GM19463 (cell line): ENCODE measurements around the gene TLE1.
"Not testable (repeated sequence)": the region's sequence is repeated elsewhere in the genome, so short reads cannot be mapped to it uniquely, and the experiment has no call there.

Experiments
- ATAC-seq: cut with Tn5 transposase; IDR thresholded peaks from one replicate; pipeline ENCODE4 v1.9.1; 2021; ENCODE audit warnings: mild to moderate bottlenecking, moderate library complexity; ENCODE audit not compliant: unreplicated experiment

The TLE1 gene

DNA sequence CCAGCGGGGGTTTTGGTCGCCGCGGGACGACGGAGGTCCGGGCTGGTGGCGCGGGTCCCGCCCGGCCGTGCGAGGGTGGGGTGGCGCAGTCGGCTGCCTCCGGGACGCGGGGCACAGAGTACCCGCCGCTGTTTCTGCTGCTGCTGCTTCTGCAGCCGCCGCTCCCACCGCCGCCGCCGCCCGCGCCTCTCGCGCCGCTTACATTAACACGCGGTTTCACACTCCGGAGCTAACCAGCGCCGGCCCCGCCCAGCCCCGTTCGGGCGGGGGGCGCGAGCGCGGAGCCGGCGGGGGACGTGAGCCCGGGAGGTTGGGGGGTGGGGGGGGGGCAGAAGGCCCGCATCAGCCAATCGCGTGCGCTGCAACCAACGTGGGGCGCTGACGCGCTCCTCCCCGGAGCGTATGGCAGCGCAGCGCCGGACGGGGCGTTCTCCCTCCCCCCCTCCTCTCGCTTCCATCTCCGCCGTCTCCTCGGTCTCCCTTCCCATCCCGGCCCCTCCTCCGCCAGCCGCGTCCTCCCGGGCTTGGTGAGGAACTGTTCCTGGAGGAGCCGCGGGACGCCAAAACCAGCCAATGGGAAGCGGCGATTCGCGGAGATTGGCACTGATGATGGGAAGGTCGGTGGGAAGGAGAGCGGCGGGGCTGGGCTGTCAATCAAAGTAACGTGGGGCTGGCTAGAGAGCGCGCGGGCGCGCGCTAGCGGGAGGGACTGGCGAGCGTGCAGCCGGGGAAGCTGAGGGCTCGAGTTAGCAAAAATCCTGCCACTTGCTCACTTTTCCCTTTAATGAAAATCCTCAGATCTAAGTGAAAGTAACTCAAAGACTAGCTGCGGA, at the start of gene TLE1:
TLE1 (minus strand) TSS at position 205 of the 833 bp plus-strand sequence. CDS start 1,307 bp downstream, outside the sequence.
- peak; percentile 76 for ATAC-seq

DNA sequence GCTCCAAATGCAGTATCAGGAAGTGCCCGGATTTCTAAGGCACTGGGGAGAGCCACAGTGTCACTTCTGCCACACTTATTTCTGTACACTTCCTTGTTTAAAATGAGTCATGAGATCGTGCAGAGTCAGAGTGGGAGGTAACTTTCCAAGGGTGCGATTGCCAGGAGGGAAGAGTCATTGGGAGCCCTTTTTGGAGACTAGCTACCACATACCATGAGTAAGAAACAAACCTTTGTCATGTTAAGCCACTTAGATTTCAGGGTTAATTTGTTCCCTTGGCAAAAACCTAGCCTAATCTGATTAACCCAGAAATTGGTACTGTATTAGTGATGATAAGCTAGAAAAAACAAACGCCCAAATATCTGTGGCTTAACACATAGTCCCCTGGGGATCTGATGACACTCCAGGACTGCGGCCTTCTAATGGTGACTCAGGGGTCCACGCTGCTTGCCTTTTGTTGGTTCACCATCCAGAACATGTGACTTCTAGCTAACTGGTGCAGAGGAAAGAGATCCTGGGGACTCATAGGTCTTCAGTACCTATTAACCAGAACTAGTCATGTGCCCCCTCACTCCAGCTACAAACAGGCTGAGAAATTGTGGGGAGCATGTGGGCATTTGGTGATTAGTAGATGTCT, 48.6 kb upstream of the TLE1 start:
- ATAC-seq = no peak

DNA sequence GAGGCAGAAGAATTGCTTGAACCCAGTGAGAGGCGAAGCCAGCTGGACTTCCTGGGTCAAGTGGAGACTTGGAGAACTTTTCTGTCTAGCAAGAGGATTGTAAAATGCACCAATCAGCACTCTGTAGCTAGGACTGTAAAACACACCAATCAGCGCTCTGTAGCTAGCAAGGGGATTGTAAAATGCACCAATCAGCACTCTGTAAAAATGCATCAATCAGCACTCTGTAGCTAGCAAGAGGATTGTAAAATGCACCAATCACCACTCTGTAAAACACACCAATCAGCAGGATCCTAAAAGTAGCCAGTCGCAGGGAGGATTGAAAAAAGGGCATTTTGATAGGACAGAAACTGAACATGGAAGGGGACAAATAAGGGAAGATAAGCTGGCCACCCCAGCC, 41.2 kb upstream of the TLE1 start:
- ATAC-seq = not testable (repeated sequence)

DNA sequence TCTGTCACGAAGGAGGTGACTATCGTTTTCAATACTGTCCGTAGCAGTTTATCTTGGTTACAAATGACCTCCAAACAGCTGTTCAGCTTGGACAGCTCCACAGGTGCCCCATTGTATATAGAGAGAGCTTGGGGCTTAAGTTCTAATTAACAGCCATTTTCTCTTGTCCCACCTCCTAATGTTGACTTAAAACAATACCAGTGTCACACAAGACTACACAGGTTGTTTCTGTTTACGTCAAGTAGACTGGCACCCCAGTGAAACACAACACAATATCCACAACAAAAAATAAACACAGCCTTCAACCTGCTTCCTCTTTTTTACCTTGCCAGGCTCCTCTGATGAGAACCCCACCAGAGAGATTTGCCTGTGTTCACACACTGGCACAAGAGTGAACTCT, 39.8 kb upstream of the TLE1 start:
- peak; percentile 55 for ATAC-seq

DNA sequence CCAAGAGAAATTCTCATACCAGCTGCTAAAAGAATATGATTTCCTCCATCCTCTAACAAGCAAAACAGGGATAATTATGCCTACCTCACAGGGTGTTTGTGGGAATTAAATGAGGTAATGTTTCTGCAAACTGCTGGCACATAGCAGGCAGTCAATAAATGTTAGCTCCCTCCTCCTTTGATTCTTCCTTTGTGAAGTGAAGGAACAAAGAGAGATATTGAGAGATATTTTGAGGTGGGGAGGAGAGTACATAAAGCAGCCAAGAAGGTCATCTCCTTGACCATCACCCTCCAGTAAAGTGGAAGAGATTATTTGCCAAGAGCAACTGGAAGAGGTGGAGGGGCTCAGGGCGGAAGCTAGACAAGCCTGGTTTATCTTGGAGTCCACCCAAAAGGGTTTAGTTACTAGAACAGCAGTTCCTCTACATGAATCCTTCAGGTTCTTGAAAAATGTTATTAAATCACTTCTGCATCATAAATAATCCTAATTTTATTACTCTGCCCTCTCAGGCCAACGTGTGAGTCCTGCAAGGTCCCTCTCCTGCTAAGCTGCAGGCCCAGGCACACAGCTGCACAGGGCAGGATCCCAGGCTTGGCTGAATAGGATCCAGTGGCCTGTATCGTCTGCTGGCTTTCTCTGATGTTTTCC, 35.0 kb upstream of the TLE1 start:
- ATAC-seq = no peak

DNA sequence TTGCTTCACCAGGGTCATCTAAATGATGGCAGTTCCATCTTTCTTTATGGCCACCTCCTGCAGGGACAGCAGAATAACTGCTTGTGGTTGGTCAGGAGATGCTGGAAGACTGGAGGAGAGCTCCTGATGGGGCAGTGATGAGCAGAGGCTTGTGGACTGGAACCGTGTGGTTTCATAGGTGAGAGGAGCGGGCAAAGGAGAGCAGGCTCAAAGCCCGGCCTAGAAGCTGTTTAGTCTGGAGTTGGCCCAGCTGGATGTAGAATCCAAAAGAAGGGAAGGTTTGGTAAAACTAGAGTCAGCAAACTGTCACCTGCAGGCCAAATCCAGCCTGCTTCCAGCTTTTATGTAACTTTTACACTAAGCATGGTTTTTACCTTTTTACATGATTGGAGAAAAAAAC, 32.9 kb upstream of the TLE1 start:
- no peak for ATAC-seq

DNA sequence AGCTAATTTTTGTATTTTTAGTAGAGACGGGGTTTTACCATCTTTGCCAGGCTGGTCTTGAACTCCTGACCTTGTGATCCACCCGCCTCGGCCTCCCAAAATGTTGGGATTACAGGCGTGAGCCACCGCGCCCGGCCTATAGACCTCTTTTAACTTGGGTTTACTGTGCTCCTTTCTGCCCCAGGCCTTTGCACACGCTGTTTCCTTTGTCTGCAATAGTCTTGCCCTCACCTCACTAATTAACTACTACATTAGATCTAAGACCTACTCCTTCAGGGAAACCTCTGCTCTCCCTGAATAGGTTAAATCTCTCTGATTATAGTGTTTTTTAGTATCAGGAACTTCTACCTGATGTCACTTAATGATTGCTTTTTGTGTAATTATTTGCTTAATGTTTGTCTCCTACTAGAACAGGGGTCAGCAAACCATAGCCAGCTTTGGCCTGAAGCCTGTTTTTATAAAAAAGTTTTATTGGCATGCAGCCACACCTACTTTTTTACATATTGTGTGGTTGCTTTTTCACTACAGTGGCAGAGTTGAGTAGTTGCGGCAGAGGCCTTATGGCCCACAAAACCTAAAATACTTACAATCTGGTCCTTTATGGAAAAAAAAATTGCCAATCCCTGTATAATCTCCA, 31.2 kb upstream of the TLE1 start:
- no peak for ATAC-seq

DNA sequence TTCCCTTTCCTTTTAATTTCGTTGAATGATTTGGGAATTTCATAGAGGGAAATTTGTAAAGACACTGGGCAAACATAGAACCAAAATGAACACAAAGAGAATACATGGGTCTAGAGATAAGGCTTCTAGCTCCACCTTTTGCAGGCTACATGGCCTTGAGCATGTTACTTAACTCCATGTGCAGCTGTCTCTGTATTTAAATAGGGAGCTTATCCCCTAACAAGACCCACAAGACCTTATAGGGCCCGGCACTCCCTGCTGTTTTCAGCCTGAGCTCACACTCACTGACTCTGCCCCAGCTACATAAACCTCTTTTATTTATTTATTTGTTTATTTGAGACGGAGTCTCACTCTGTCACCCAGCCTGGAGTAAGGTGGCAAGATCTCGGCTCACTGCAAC, 30.6 kb upstream of the TLE1 start:
- no peak for ATAC-seq

DNA sequence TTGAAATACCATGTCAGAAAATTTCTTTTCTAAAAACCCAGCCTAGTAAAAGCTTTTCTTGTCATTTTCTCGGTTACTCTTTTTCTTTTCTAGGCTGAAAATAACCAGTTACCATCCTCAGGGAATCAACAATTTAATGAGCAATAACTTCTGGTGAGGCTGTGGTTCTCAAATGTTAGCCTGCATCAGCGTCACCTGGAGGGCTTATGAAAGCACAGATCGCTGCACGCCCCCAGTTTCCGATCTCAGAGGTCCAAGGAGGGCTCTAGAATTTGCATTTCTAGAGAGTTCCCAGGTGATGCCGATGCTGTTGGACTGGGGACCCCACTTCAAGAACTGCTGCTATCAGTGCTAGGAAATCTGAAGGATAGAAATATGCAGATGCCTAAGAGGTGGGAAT, 28.9 kb upstream of the TLE1 start:
- no peak for ATAC-seq

DNA sequence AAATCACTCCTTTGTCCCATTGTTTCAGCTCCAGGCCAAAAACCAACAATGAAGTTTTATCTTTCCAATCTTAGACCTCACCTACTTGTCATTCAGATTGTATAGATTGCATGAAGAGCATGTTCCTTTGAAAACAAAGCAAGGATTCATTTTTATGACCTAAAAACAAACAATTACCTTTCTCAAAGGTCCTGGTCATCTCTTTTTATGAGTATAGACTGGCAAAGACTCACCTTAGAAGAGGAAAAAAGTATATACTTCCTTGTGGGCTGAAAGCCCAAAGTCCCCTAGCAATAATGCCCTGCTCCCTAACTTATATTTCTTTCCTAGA, 28.4 kb upstream of the TLE1 start:
- no peak for ATAC-seq

DNA sequence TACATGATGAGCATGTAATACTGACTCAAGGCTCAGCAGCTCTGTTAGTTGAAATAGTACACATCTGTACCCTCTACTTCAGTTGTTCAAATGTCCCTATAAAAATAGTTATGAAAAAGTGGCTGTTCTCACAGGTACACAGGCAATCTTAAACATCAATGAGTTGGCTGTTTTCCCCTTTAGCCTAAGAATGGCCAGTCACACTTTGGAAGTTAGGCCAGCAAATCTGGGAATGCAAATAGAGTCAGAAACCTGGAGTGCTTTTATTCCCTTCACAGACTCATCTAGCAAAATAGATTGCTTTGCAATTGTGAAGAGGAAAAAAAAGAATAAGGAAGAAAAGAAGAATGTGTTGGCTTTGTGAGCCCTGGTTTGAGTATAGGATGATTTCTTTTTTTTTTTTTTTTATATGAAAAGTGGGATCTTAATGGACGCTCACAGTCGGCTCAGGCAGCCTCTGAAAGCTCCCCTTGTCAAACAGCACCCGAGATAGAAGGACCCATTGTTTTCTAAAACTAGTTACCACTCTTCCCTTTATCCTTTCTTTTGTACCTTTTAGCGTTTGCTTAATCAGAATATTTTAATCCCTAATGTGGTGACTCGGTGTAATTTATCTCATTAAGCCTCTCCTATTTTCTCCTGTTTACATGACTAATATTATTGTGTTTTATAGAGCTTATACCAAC, 27.9 kb upstream of the TLE1 start:
- no peak for ATAC-seq

DNA sequence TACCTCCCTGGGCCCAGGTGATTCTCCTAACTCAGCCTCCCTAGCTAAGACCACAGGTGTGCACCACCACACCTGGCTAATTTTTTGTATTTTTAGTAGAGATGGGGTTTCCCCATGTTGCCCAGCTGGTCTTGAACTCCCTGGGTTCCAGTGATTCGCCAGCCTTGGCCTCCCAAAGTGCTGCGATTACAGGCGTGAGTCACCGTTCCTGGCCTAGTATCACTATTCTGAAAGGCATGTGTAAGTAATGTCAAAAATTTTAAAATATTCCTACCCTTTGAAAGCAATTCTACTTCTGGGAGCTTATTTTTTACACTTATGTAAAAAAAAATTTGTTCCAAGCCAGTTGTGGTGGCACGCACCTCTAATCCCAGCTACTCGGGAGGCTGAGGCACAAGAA, 27.1 kb upstream of the TLE1 start:
- no peak for ATAC-seq

DNA sequence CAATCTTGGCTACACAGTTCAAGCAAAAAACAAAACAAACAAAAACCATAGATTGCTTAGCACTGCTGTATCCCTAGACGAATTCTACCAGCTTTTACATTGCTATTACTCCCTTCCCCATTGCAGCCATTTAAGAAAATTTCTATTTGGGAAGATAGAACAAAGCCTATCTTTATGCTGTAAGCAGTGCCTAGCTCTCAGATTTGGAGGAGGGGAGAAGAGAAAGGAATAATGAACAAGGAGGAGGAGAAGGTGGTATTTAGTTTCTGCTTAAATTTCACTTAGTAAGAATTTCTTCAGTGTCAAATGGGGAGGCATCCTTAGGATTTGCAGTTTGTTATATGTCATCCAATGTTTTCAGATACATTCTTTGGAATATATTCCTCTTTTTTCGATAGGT, 16.2 kb upstream of the TLE1 start:
- no peak for ATAC-seq

DNA sequence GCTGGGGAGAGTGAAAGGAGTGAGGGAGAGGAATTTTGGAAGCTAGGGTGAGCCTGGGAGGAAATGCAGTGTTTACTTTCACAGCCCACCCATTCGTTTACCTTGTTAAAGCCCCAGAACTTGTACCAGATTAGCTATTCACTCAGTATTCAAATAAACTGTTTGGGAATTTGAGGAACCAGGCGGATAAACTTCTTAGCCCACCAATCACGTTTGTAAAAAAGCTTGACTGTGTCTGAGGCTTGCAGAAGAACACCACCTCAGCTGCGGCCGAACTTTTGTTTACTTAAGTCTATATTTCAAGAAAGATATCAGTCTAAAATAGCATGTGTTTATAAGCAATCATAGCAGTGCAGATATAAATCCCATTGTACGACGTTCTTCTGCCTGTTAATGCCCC, 5.2 kb upstream of the TLE1 start:
- ATAC-seq = no peak

DNA sequence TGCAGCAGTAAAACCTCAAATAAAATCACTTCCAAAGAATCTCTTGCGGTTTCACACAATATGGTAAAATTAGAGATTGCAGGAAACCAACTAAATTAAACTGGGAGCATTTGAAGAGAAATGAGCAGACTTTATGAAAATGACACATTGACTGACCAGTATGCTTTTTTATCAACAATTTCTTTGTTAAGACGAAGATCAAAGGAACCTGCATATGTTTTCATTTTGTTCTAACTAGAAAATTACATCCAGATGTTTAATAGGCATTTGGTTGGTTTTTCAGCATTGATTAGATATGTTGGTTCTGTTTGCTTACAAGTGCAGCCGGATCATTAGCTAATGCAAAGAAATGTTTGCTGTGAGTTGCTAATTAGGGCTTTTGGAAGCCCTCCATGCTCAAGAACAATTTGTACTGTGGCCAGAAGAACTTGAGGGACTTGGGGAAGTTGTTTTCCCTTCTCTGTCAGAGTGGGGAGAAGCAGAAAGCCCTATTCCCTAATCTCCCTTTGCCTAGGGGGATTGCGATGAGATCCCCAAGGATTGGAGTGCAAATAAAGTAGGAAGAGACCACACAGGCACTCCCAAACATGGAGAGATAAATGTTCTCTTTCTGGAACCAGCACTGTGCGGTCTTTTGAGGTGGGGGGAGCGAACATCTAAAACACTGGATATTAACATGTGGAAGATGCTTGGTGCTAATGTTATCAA, 4.5 kb upstream of the TLE1 start:
- no peak for ATAC-seq

DNA sequence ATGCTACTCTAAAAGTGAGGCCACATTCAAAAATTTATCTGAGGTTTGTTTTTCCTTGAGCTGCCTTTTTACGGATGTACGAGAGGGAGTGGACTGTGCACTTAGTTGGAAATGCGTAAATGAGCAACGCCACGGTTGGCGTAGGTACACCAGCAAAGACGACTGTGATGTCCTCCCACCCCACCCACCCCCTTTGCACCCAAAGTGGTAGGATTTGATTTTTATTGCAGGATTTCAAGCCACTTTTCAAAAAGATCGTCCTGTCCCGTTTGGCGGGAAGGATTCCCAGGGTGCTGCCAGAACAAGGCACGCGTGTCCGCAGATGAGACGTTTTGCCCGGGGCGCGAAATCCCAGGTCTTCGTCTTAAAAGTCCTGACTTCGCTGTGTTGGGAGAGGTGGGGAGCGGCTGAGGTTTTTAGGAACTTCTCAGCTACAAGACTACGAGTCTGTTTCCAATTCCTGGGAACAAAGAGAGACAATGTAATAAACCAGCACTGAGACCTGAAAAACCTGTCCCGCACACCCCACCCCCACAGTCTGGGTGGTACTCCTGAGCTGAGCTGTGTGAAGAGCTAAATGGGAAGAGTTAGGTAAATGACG, 1.0 kb upstream of the TLE1 start:
- ATAC-seq = no peak

DNA sequence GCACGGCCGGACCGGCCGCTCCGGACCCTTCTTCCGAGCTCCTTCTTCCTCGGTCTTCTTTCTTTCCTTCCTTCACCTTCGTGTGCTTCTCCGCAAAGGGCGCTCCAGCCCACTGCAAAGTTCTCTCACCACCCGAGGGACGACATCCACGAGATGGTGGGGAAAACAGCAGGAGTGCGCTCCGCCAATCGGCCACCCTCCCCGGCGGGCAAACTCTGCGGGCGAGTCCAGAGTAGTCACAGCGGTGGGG, 329 bp downstream of the TLE1 start:
- ATAC-seq = not testable (repeated sequence)

DNA sequence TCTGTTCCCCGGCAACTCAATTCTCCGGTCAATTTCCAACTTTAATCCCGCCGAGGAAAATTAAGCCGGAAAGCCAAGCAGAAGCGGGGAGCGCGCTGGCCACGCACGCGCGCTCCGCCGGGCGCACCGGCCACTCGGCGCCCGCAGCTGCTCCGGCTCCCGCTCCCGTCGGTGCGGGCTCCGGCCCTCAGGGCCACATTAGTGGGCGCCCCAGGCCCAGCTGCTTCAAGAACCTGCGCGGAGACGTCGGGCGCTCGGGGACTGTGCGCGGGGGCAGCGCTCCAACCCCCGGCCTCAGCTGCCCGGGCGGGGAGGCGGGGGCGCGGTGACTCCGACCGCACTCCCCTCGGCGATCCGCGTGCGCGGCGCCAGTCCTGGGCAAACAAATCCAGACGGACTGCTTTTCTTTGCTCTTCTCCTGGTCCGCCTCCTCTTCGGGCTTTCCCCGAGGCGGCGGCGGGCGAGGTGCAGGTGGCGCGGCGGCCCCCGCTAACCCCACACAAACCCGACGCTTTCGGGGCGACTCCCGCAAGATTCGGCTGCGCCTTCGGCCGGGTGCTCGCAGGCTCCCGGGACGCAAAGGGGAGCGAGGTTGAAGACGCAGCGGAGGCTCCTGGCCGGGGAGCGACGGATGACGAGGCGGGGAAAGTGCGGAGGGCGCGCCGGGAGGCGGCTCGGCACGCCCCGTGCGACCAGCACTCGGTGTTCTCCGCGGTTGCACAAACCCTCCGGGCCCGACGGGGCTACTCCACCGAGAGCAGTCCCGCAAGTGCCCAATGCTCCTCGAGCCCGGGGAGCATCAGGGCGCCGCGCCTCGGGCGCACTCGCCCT, 870 bp downstream of the TLE1 start:
- not testable (repeated sequence) for ATAC-seq

DNA sequence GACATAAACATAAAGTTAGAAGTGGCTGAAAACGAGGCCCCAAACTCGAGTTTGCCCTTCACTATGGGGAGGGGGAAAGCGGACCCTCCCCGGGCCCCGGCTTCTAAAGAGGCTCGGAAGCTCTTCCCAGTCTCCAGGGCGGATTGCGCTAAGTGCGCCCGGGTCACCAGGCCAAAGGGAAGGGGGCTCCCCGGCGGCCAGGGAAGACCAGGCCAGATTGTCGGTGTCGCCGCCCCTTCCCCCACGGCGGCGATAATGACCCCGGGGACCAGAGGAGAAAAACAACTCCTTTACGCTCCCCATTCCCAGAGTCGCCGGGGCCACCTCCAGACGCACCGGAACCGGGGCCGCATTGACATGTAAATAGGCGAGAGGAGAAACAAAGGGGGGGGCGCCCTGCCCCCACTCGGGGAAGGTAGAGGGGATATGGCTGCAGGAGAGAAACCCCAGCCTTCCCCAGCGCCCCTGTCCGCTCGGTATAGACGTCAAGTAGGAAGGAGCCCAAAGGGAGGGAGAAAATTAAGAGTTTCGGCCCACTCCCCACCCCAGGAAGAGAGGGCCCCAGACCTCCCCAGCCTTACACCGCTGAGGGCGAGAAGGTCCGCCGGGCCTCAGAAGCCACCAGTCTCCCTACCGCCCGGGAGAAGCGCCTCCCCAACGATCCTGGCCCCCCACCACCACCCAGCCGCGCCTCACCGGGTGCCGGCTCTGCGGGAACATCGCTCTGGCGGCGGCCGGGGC, 1.7 kb downstream of the TLE1 start:
- ATAC-seq = no peak
